Measurements from ENCODE around the gene BNIP3. TPM values are rescaled to one million over a fixed set of nuclear protein-coding genes. Genes with fewer than 3 reads are reported as not detected.

Gene BNIP3
- total RNA-seq, 4 donors from 2014 or later = 118 to 175 (median 137) TPM

DNA sequence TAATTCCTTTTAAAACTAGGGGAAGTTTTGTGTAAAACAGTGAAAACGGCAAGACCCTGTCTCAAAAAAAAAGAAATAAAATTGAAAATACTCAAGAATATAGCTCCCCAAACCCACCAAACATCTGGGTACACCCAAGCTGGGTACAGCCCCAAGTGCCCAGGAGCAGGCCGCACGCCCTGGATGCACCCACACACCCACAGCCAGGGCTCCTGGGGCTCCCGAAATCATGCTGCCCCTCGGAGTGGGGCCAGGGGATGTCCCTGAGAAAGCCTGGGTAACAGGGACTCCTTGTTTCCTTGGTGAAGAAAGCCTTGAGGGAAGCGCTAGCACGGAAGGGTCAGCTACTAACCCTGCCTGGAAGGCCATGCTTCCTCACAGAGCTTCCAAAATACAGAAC lies 10.1 kb downstream of the BNIP3 start:
- 78 to 85% methylated on average over 7 of the region's 7 CpGs for WGBS, 2 donors
- TF ChIP-seq, protein P1, sequence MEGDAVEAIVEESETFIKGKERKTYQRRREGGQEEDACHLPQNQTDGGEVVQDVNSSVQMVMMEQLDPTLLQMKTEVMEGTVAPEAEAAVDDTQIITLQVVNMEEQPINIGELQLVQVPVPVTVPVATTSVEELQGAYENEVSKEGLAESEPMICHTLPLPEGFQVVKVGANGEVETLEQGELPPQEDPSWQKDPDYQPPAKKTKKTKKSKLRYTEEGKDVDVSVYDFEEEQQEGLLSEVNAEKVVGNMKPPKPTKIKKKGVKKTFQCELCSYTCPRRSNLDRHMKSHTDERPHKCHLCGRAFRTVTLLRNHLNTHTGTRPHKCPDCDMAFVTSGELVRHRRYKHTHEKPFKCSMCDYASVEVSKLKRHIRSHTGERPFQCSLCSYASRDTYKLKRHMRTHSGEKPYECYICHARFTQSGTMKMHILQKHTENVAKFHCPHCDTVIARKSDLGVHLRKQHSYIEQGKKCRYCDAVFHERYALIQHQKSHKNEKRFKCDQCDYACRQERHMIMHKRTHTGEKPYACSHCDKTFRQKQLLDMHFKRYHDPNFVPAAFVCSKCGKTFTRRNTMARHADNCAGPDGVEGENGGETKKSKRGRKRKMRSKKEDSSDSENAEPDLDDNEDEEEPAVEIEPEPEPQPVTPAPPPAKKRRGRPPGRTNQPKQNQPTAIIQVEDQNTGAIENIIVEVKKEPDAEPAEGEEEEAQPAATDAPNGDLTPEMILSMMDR (IDR thresholded peaks at IDR 0.05) = no peak
- no peak for TF ChIP-seq POLR2A (IDR thresholded peaks at IDR 0.05)
- no peak for TF ChIP-seq EP300 (IDR thresholded peaks at IDR 0.05)
- no peak for DNase-seq (ENCODE audit: low spot score in 2 of 2)

DNA sequence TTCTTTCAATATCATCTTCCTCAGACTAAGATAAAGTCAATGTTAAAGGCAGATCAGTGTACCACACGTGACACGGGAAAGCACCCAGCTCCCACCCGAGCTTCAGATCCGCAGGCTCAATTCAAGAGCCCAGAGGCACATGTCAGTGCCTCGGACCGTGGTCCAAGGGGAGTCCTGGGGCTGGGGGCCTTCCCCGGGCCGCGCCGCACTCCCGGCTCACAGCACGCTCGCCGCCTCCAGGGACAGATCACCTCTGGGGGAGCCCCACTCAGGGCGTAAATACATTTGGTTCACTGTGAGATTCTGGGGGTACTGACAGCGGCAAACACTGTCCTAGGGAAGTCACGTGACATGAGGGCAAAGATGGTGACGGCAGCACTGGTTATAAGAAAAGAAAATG lies 10.8 kb downstream of the BNIP3 start:
- H3K36me3 ChIP-seq = peaks cover 0 to 82% (median 0%) of the 10 kb centered on the region in 3 donors
- no peak for DNase-seq (ENCODE audit: low spot score in 2 of 2)
- H3K4me1 ChIP-seq = peaks cover 0 to 16% (median 3%) of the 10 kb centered on the region in 4 donors
- H3K27me3 ChIP-seq = no peaks in the 10 kb centered on the region
- no peaks in the 10 kb centered on the region for H3K9me3 ChIP-seq
- no peak overlapping the region for H3K4me3 ChIP-seq
- TF ChIP-seq EP300 (IDR thresholded peaks at IDR 0.05) (no peak), POLR2A (IDR thresholded peaks at IDR 0.05) (no peak)
- TF ChIP-seq, protein P1 (IDR thresholded peaks at IDR 0.05) = no peak
- no peak overlapping the region for H3K27ac ChIP-seq
- WGBS, 2 donors = 91 to 95% methylated on average over 18 of the region's 18 CpGs

More for the DNA sequence above, 10.1 kb downstream of the BNIP3 start:
- Histone ChIP-seq H3K4me3 (no peak overlapping the region), H3K36me3 (peaks cover 0 to 75% (median 0%) of the 10 kb centered on the region in 3 donors), H3K9me3 (no peaks in the 10 kb centered on the region), H3K27me3 (no peaks in the 10 kb centered on the region), H3K27ac (no peak overlapping the region), H3K4me1 (peaks cover 0 to 16% (median 3%) of the 10 kb centered on the region in 4 donors)

DNA sequence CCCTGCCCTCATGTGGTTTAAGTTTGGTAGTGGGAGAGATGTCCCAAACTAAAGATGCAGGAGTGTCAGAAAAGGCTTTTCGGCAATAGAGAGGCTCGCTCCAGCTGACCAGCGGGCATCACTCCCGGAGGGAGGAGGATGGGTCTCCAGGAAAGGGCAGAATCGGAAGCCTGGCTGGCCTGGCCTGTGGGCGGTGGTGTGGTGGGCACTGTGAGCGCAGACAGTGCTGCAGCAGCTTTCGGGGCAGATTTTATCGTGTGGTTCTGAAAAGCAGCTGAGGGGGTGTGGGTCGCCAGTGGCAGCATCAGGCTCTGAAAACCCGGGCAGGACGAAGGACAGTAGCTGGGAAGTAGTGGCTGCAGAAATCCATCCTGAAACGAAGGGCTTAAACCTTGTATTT lies 12.8 kb downstream of the BNIP3 start:
- DNase-seq (ENCODE audit: low spot score in 2 of 2) = no peak
- Histone ChIP-seq H3K27ac (no peak overlapping the region), H3K36me3 (peaks cover 0 to 95% (median 0%) of the 10 kb centered on the region in 3 donors), H3K27me3 (no peaks in the 10 kb centered on the region), H3K4me3 (no peak overlapping the region), H3K9me3 (no peaks in the 10 kb centered on the region), H3K4me1 (peaks cover 0 to 16% (median 3%) of the 10 kb centered on the region in 4 donors)
- whole genome bisulfite sequencing, 2 donors = 91 to 95% methylated on average over 13 of the region's 13 CpGs
- no peak for TF ChIP-seq POLR2A (IDR thresholded peaks at IDR 0.05)
- no peak for TF ChIP-seq EP300 (IDR thresholded peaks at IDR 0.05)
- TF ChIP-seq, protein P1 (IDR thresholded peaks at IDR 0.05) = no peak

GRCh38 chr10:131964298-131964697 lies 17.4 kb downstream of the BNIP3 start:
- H3K4me1 ChIP-seq = no peaks in the 10 kb centered on the region
- no peaks in the 10 kb centered on the region for H3K27me3 ChIP-seq
- TF ChIP-seq POLR2A (IDR thresholded peaks at IDR 0.05) (no peak), EP300 (IDR thresholded peaks at IDR 0.05) (no peak)
- TF ChIP-seq, protein P1 (IDR thresholded peaks at IDR 0.05) = no peak
- peaks cover 0 to 3% (median 0%) of the 10 kb centered on the region in 4 donors for H3K9me3 ChIP-seq
- no peak for DNase-seq (ENCODE audit: low spot score in 2 of 2)
- H3K27ac ChIP-seq = no peak overlapping the region
- no peak overlapping the region for H3K4me3 ChIP-seq
- H3K36me3 ChIP-seq = peaks cover 0 to 93% (median 0%) of the 10 kb centered on the region in 3 donors
- WGBS, 2 donors = 88 to 89% methylated on average over 9 of the region's 9 CpGs

DNA sequence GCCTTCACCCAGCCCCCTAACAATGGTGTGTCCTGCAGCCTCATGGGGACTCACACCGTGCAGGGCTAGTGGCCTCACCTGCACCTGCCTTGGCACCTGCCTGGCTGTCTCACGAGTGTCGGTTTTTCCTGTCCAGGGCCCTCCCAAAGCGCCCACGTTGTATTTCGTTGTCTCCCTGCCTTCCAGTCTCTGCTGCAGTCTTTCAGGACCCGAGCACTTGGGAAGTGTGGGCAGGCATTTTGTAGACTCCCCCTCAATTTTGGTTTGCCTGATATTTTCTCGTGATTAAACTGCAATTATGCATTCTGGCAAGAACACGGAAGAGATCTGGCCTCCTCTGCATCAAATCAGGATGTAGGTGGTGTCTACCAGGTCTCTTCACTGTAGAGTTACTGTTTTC lies 17.9 kb downstream of the BNIP3 start:
- no peaks in the 10 kb centered on the region for H3K27me3 ChIP-seq
- TF ChIP-seq, protein P1 (IDR thresholded peaks at IDR 0.05) = no peak
- H3K9me3 ChIP-seq = peaks cover 0 to 3% (median 0%) of the 10 kb centered on the region in 4 donors
- no peak overlapping the region for H3K27ac ChIP-seq
- WGBS, 2 donors = 79 to 82% methylated on average over 9 of the region's 9 CpGs
- no peaks in the 10 kb centered on the region for H3K4me1 ChIP-seq
- H3K36me3 ChIP-seq = peaks cover 0 to 93% (median 0%) of the 10 kb centered on the region in 3 donors
- H3K4me3 ChIP-seq = no peak overlapping the region
- no peak for DNase-seq (ENCODE audit: low spot score in 2 of 2)

Measured in tibial nerve (tissue), 4 donors.